GM21717 (cell line): ENCODE data around the gene FURIN.
"Not testable (repeated sequence)": the region's sequence is repeated elsewhere in the genome, so short reads cannot be mapped to it uniquely, and the experiment has no call there.

Source experiments
- ATAC-seq: cut with Tn5 transposase; IDR thresholded peaks from one replicate; pipeline ENCODE4 v1.9.1; 2021; ENCODE audit warnings: mild to moderate bottlenecking, moderate library complexity; ENCODE audit not compliant: unreplicated experiment

FURIN gene

GRCh38 chr15:90869601-90870353 is 1.4 kb downstream of the FURIN start:
- no peak for ATAC-seq

- no peak for ATAC-seq
Observed at GRCh38 chr15:90870354-90871138, 2.2 kb downstream of the FURIN start.

- ATAC-seq: no peak
Observed at GRCh38 chr15:90871139-90871715, 2.8 kb downstream of the FURIN start.

GRCh38 chr15:90871716-90872485 is 3.5 kb downstream of the FURIN start:
- ATAC-seq: no peak

- ATAC-seq: no peak
Observed at GRCh38 chr15:90872486-90873184, 4.2 kb downstream of the FURIN start.

- ATAC-seq: no peak
Observed at GRCh38 chr15:90873488-90873997, 5.2 kb downstream of the FURIN start.

GRCh38 chr15:90873998-90874605 is 5.7 kb downstream of the FURIN start:
- no peak for ATAC-seq

- not testable (repeated sequence) for ATAC-seq
Observed at GRCh38 chr15:90874986-90875385, 6.6 kb downstream of the FURIN start.

GRCh38 chr15:90875549-90875981 is 7.2 kb downstream of the FURIN start:
- no peak for ATAC-seq

GRCh38 chr15:90876046-90876445 is 7.7 kb downstream of the FURIN start:
- no peak for ATAC-seq

GRCh38 chr15:90876512-90877170 is 8.3 kb downstream of the FURIN start:
- ATAC-seq: no peak

GRCh38 chr15:90877315-90877714 is 8.9 kb downstream of the FURIN start:
- no peak for ATAC-seq

- no peak for ATAC-seq
Observed at GRCh38 chr15:90877996-90878395, 9.6 kb downstream of the FURIN start.

- ATAC-seq: no peak
Observed at GRCh38 chr15:90878660-90879059, 10.3 kb downstream of the FURIN start.

- ATAC-seq: no peak
Observed at GRCh38 chr15:90879730-90880366, 11.5 kb downstream of the FURIN start.

- ATAC-seq: no peak
Observed at GRCh38 chr15:90880381-90881145, 12.2 kb downstream of the FURIN start.

- ATAC-seq: no peak
Observed at GRCh38 chr15:90881181-90881977, 13.0 kb downstream of the FURIN start.
